Hepatocyte (in vitro differentiated cells): ENCODE data around the gene MTHFD1L.

Experiments used
- CTCF ChIP-seq: fragments of 200-600 bp; sonication (generic); IDR thresholded peaks from 2 replicates; pipeline ENCODE4 v1.5.1; 2016; ENCODE audit warnings: antibody characterized with exemption, mild to moderate bottlenecking; ENCODE audit not compliant: poor library complexity
- EZH2 ChIP-seq: fragments of 200-600 bp; sonication (generic); IDR thresholded peaks from 2 replicates; pipeline ENCODE4 v1.6.1; 2016; ENCODE audit warnings: antibody characterized with exemption, mild to moderate bottlenecking, borderline replicate concordance

- no peak for TF ChIP-seq CTCF
- TF ChIP-seq EZH2 = no peak
These were observed 2.1 kb upstream of the MTHFD1L start for GRCh38 chr6:150863213-150863928.
